ENCODE measurements around the gene OGFR. TPM values are rescaled to one million over a fixed set of nuclear protein-coding genes. Genes with fewer than 3 reads are reported as not detected.

OGFR gene
- polyA plus RNA-seq, 1 donor = 14.7 TPM

DNA sequence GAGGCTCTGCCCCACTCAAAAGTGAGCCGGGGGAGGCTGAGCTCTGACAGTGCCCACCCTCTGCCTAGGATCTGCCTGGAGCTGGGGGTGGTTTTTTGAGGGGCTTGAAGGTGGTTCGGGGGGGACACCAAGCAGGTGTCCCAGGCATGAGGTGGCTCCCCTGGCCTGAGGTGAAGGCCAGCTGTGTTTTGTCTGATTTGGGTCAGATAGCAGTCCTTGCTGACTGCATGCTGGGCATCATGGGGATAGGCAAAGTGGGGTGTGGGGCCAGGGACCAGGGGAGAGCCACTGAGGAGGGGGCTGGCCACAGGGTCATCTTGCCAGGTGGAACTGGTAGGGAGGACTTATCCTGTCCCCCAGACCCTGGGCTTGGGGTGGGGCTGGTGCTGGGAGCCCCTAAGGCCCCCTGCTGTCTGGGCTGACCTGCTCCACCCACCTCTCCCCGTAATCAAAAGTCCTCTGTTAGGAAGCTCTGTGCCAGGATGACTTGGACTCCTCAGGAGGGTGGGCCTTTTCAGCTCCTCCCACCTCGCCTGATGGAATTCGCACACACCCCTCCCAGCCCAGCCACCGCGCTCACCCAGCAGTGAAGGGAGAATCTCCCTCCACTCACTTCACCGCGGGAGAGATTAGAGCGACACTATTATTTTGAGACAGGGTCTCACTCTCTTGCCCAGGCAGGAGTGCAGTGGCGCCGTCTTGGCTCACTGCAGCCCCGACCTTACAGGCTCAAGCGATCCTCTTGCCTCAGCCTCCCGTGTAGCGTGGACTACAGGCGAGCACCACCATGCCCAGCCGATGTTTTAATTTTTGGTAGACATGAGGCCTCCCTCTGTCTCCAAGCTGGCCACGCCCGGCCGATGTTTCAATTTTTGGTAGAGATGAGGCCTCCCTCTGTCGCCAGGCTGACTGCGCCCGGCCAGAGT, 10.7 kb downstream of the OGFR start:
- DNase-seq (ENCODE audit: low read depth) = no peak

GRCh38 chr20:62816031-62816883, 11.6 kb downstream of the OGFR start:
- no peak for DNase-seq (ENCODE audit: low read depth)

- DNase-seq (ENCODE audit: low read depth) = no peak
These were observed 12.5 kb downstream of the OGFR start, which contains the start of gene COL9A3 for GRCh38 chr20:62816884-62817873. Gene COL9A3 (plus strand): TSS chr20:62817050. CDS start chr20:62817065, 15 bp downstream.

DNA sequence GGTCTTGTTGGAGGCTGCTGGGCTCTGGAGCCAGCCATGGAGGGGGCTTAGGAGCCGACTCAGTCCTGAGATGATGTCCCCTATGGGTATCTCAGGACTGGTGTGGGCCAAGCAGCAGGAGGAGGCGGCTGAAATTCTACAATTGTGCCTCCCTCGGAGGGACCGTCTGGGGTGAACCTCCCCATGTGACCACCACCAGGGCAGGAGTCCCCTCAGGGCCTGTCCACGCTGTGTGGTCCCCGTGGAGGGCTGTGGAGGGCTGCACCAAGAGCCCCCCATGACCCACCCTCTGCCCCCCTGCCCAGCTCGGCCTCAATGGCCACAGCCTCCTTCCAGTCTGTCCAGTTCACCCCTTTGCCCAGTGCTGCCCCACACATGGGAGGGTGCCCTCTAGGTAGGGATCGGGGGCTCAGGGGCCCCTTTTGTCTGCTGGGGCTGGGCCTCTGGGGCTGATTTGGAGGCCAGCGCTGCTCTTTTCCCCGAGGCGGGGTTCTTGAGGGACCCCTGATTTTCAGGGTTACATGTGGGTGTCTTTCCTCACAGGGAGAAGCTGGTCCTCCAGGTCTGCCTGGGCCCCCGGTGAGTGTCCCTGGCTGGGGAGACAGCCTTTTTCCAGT, 13.4 kb downstream of the OGFR start:
- DNase-seq (ENCODE audit: low read depth) = no peak

- no peak for DNase-seq (ENCODE audit: low read depth)
These were observed 14.2 kb downstream of the OGFR start for GRCh38 chr20:62818592-62819493.

- DNase-seq (ENCODE audit: low read depth) = no peak
These were observed 15.0 kb downstream of the OGFR start for GRCh38 chr20:62819494-62820174.

DNA sequence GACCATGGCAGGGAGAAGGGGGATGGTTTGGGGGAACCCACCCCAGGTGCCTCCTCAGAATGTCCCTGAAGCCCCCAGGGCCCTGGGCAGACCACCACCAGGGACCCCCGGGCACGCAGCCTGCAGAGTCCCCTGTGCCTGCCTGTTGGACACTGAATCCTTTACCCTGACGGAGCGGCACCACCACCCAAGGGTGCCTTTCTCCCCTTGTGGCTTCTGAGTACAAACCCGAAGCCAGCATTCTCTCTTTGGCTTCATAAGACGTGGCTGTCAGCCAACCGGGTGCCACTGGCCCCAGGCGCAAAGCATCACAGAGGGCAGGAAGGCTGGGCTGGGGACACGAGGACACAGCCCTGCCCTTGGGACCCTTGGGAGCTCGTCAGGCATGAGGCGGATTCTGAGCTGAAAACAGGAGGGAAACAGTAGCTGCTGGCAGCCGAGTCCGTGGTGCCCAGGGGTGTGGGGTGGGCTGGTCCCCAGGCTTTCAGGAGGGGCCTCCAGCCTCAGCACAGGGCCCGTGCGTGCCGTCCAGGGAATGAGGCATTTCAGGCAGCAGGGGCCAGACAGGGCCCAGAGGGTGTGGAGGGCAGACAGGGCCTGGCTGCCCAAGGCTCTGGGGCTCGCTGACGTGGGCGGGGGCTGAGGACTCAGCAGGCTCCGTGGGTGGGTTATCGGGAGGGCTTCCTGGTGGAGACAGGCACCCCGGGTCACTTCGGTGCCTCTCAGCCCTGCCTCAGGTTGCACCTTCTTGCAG, 15.8 kb downstream of the OGFR start:
- no peak for DNase-seq (ENCODE audit: low read depth)

DNA sequence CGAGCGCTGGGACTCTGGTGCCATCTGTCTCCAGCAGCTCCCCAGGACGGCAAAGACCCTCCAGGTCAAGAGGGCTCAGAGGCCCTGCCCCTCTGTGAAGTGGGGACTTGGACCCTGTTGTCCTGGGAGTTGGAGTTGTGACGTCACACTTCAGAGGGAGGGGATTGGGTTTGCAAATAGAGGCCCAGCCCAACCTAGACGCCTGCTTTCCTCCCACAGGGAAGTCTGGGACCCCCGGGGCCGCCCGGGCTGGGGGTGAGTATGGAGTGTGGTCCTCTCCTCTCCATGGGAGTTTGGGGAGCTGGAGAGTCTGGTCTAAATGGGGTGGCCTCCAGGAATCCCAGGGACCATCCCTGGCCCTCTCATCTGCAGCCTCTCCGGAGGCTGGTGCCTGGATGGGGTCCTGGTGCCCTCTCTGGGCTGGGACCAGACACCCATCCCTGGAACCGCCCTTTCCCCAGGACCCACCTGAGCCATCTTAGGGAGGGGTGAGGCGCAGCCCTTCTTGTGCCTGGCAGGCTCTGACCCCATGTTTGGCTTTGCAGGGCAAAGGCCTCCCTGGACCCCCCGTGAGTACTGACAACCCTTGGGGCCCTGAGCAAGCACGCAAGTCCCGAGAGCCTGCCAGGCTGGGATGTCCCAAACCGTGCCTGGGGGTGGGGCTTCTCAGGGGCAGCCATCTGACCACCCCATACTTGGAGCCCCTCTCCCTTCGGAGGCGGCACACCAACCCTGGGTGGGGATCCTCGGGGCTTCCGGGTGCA, 16.5 kb downstream of the OGFR start:
- DNase-seq (ENCODE audit: low read depth) = no peak

- DNase-seq (ENCODE audit: low read depth) = no peak
These were observed 17.1 kb downstream of the OGFR start for GRCh38 chr20:62821726-62822210.

- no peak for DNase-seq (ENCODE audit: low read depth)
These were observed 17.7 kb downstream of the OGFR start for GRCh38 chr20:62822239-62822787.

DNA sequence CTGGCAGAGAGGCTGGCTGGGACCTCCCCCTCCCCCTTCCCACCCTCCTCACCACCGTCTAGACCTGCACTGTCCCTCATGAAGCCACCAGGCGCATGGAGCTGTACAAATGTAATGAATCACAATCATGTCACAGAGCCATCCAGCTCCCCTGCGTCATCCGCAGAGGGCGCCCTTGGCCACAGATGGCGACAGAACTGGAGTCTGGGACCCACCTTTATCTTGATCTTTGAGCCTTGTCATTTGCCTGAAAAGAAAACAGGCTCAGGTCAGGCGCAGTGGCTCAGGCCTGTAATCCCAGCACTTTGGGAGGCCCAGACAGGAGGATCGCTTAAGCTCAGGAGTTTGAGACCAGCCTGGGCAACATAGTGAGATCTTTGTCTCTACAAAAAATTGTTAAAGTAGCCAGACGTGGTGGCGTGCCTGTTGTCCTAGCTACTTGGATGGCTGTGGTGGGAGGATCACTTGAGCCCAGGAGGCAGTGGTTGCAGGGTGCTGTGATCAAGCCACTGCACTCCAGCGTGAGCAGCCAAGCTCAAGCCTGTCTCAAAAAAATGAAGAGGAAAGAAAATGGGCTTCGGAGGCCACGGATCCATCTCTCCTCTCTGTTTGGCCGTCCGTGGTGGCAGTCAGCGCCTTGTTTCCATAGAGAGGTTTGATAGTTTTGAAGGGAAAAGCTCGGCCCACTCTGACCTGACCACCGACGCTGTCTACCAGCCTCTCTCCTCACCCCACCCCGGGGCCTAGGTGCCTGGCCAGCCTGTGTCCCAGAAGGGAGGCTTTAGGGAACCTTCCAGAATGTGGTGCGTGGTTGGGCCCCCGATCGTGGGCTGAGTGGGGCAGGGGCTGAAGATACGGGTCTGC, 18.4 kb downstream of the OGFR start:
- no peak for DNase-seq (ENCODE audit: low read depth)

DNA sequence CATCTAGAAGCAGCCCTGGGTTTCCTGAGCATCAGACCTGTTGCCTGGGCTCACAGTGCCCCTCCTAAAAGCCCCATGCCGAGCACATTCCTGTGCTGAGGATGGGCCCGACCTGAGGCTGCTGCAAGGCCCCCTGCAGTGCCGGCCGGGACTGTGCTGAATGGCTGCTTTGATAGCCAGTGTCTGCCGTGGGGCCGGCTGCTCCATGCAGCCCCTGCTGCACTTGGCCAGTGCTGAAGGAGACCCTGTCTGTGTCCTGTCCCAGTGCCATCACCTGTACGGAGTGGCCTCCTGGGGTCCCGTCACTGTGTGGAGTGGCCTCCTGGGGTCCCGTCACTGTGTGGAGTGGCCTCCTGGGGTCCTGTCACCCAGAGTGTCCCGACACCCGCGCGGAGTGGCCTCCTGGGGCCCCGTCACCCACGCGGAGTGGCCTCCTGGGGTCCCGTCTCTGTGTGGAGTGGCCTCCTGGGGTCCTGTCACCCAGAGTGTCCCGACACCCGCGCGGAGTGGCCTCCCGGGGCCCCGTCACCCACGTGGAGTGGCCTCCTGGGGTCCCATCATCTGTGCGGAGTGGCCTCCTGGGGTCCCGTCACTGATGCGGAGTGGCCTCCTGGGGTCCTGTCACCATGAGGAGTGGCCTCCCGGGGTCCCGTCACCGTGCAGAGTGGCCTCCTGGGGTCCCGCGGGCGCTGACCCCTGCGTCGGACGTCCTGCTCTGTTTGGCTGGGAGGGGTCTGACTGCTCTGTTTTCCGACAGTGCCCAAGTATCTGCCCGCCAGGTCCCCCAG, 19.2 kb downstream of the OGFR start:
- DNase-seq (ENCODE audit: low read depth) = no peak

GRCh38 chr20:62824476-62825332, 20.1 kb downstream of the OGFR start:
- DNase-seq (ENCODE audit: low read depth) = no peak

GRCh38 chr20:62825333-62825985, 20.8 kb downstream of the OGFR start:
- no peak for DNase-seq (ENCODE audit: low read depth)

Measured in forelimb muscle (tissue), 1 donor.